Endothelial cell of umbilical vein (primary cell): ENCODE data around the gene FBXL13. TPM values are rescaled to one million over a fixed set of nuclear protein-coding genes. Genes with fewer than 3 reads are reported as not detected.

Experiments used
- BruUV-seq: library from RNA; stranded (reverse); fragments of 400-500 nt; replicated peaks from 2 replicates; lab custom pipeline; 2021; lab: Mats Ljungman, UMichigan
- CTCF ChIA-PET: fragments of 300-600, 350-600 bp; sonication (Branson Sonifier 250); formaldehyde crosslinking; loops from one replicate; lab custom pipeline; 2021; ENCODE audit warnings: antibody characterized with exemption, inconsistent platforms; lab: Charles Lee
- POLR2A ChIA-PET: fragments of 300-600, 350-600 bp; sonication (Branson Sonifier 250); formaldehyde crosslinking; loops from one replicate; lab custom pipeline; 2021; ENCODE audit warnings: antibody characterized with exemption, inconsistent platforms; lab: Charles Lee
- DNase-seq: peaks from one replicate; pipeline ENCODE4 v3.0.0-alpha.2; 2011; ENCODE audit warnings: low read depth, low spot score
- FAIRE-seq: peaks from 2 replicates; lab custom pipeline; 2011; peaks lifted over from hg19 to GRCh38; lab: Jason Lieb, UNC
- H2AFZ ChIP-seq: 2 replicates; pipeline ENCODE4 v1.6.0; 2012; ENCODE audit warnings: low read depth, low read length, control low read depth, inconsistent platforms
- H3K27ac ChIP-seq: 2 replicates; pipeline ENCODE4 v1.5.1; 2011; ENCODE audit warnings: low read depth, mild to moderate bottlenecking, control low read depth, low read length, moderate library complexity; ENCODE audit not compliant: insufficient read depth
- H3K27me3 ChIP-seq, 2 experiments: 2 replicates each; pipeline versions ENCODE4 v1.6.0 to v1.6.1; 2011; ENCODE audit warnings: low read length in 2 of 2, mixed read lengths in 1 of 2; ENCODE audit not compliant: control insufficient read depth in 2 of 2, insufficient read depth in 2 of 2
- H3K36me3 ChIP-seq, 2 experiments: 2 replicates in 1 of 2; 3 replicates in 1 of 2; pipeline ENCODE4 v1.5.1; 2011; ENCODE audit warnings: low read length in 2 of 2, mild to moderate bottlenecking in 1 of 2, moderate library complexity in 1 of 2; ENCODE audit not compliant: control insufficient read depth in 2 of 2, insufficient read depth in 2 of 2; ENCODE audit errors: extremely low read depth in 1 of 2
- H3K4me1 ChIP-seq: 3 replicates; pipeline ENCODE4 v1.5.1; 2011; ENCODE audit warnings: mild to moderate bottlenecking, low read length; ENCODE audit not compliant: control insufficient read depth, insufficient read depth; ENCODE audit errors: extremely low read depth
- H3K4me2 ChIP-seq: 2 replicates; pipeline ENCODE4 v1.6.1; 2011; ENCODE audit warnings: low read length, control low read depth, mixed read lengths; ENCODE audit not compliant: insufficient read depth
- H3K4me3 ChIP-seq, 3 experiments: fragments of 200-600 bp in 1 of 3; sonication (generic), shearing (Covaris generic) in 1 of 3; replicated peaks in 1 of 3; 2 replicates each; pipeline ENCODE4 v1.5.1; 2011 to 2016; ENCODE audit warnings: control low read depth in 3 of 3, low read length in 3 of 3, mild to moderate bottlenecking in 2 of 3, inconsistent platforms in 1 of 3, low read depth in 1 of 3, moderate library complexity in 1 of 3; ENCODE audit not compliant: insufficient read depth in 1 of 3
- H3K79me2 ChIP-seq: 2 replicates; pipeline ENCODE4 v1.6.0; 2012; ENCODE audit warnings: low read length, inconsistent platforms; ENCODE audit not compliant: control insufficient read depth, insufficient read depth
- H3K9ac ChIP-seq: replicated peaks from 2 replicates; pipeline ENCODE3; 2011; ENCODE audit warnings: low read length, control low read depth; ENCODE audit not compliant: insufficient read depth; ENCODE audit errors: extremely low read depth
- H3K9me1 ChIP-seq: replicated peaks from 3 replicates; pipeline ENCODE4 v1.6.0; 2011; ENCODE audit warnings: mild to moderate bottlenecking, low read length; ENCODE audit not compliant: control insufficient read depth, insufficient read depth; ENCODE audit errors: extremely low read depth
- H3K9me3 ChIP-seq: replicated peaks from 2 replicates; pipeline ENCODE4 v1.5.1; 2012; ENCODE audit warnings: low read length, inconsistent platforms; ENCODE audit not compliant: control insufficient read depth, insufficient read depth
- H4K20me1 ChIP-seq: replicated peaks from 2 replicates; pipeline ENCODE3; 2011; ENCODE audit warnings: mild to moderate bottlenecking, low read length; ENCODE audit not compliant: control insufficient read depth, insufficient read depth; ENCODE audit errors: extremely low read depth
- CTCF ChIP-seq, 2 donors: IDR thresholded peaks; 1 replicate in 1 of 2; 2 replicates in 1 of 2; pipeline ENCODE4 v1.5.1; 2011; ENCODE audit warnings: low read length in 2 of 2, mild to moderate bottlenecking in 2 of 2, moderate library complexity in 2 of 2, control low read depth in 1 of 2, inconsistent platforms in 1 of 2, low read depth in 1 of 2; ENCODE audit not compliant: insufficient read depth in 1 of 2; ENCODE audit errors: extremely low read depth in 1 of 2
- EZH2 ChIP-seq: IDR thresholded peaks from 2 replicates; pipeline ENCODE4 v1.6.1; 2012; ENCODE audit warnings: borderline replicate concordance, low read depth, mild to moderate bottlenecking, moderate library complexity, low read length, inconsistent platforms; ENCODE audit not compliant: severe bottlenecking
- FOS ChIP-seq: IDR thresholded peaks from 2 replicates; pipeline ENCODE4 v1.6.1; 2011; ENCODE audit warnings: mild to moderate bottlenecking, low read length, moderate library complexity, borderline replicate concordance; ENCODE audit not compliant: insufficient read depth
- GATA2 ChIP-seq: IDR thresholded peaks from 2 replicates; pipeline ENCODE4 v1.7.0; 2011; ENCODE audit warnings: low read depth, mild to moderate bottlenecking, moderate library complexity, mixed read lengths, low read length; ENCODE audit not compliant: insufficient read length, insufficient read depth
- JUN ChIP-seq: IDR thresholded peaks from 2 replicates; pipeline ENCODE4 v1.6.1; 2011; ENCODE audit warnings: borderline replicate concordance, low read depth; ENCODE audit not compliant: insufficient read length, insufficient read depth
- MAX ChIP-seq: IDR thresholded peaks from 2 replicates; pipeline ENCODE4 v1.6.1; 2011; ENCODE audit not compliant: insufficient read depth, insufficient read length
- MYC ChIP-seq: IDR thresholded peaks from one replicate; pipeline ENCODE4 v1.6.1; 2011; ENCODE audit warnings: mild to moderate bottlenecking, low read depth, low read length
- POLR2A ChIP-seq: IDR thresholded peaks from 2 replicates; pipeline ENCODE4 v1.6.1; 2012; ENCODE audit warnings: low read depth, mild to moderate bottlenecking, control low read depth, low read length
- POLR2AphosphoS5 ChIP-seq: IDR thresholded peaks from 2 replicates; pipeline ENCODE4 v1.6.1; 2012; ENCODE audit warnings: low read depth, mild to moderate bottlenecking, control low read depth, low read length, moderate library complexity; ENCODE audit not compliant: insufficient read depth
- dilution Hi-C: fragments of 300-500 bp; cut with MboI; formaldehyde crosslinking; loops from one replicate; pipeline ENCODE4 v1.15.0; 2019; ENCODE audit warnings: low sequenced_read_pairs; ENCODE audit not compliant: extremely low pct_ligation_motif_present
- intact Hi-C: fragments of 100-400 bp; cut with micrococcal nuclease; formaldehyde crosslinking; loops from one replicate; pipeline ENCODE4 v1.10.0; 2022
- polyA plus RNA-seq, 4 experiments: library from polyadenylated mRNA; depleted of rRNA in 3 of 4; stranded (reverse) in 3 of 4; unstranded in 1 of 4; fragments of >200 nt; gene quantifications; 2 replicates each; pipeline versions ENCODE4 v1.2.1 to v1.2.3, GENCODE V29; 2011 to 2012; ENCODE audit warnings: missing spikeins in 1 of 4
- total RNA-seq: library from RNA; stranded (reverse); gene quantifications from 2 replicates; pipeline ENCODE4 v1.2.3, GENCODE V29; 2021

Gene FBXL13
- total and polyA plus RNA-seq, 2 donors (not counting 3 experiments of a cell fraction or from before 2014, with no cell fraction given), result 3.9 to 4.6 TPM

- no peak for DNase-seq
- CTCF ChIA-PET, result interaction anchor here (0.6 to 1.1 kb wide), 2 partner anchors 9 to 206 kb away, joined by 3 read pairs; no protein-coding TSS in a partner anchor
- no peak for FAIRE-seq
- POLR2A ChIA-PET, result no interaction called here
- no TSS peak for BruUV-seq
- intact Hi-C loops (no loop called here), dilution Hi-C loops (no loop called here)
- Histone ChIP-seq H3K4me2 (no peak overlapping the region), H3K4me3 (no peak overlapping the region), H3K9me3 (no peaks in the 10 kb centered on the region), H4K20me1 (no peaks in the 10 kb centered on the region), H3K9ac (no peak overlapping the region), H3K27ac (no peak overlapping the region), H2AFZ (no peak overlapping the region), H3K36me3 (no peaks in the 10 kb centered on the region), H3K27me3 (no peaks in the 10 kb centered on the region), H3K4me1 (peaks cover 7% of the 10 kb centered on the region), H3K79me2 (no peaks in the 10 kb centered on the region), H3K9me1 (no peaks in the 10 kb centered on the region)
- TF ChIP-seq FOS (no peak), MAX (no peak), MYC (no peak), JUN (no peak), POLR2A (no peak), EZH2 (no peak), CTCF (IDR thresholded peaks at IDR 0.05; ENCODE audit: extremely low read depth in 1 of 2, insufficient read depth in 1 of 2, low read depth in 1 of 2, low read length in 2 of 2) (no peak), POLR2AphosphoS5 (no peak), GATA2 (no peak)
These were observed 218.6 kb downstream of the FBXL13 start for GRCh38 chr7:102856036-102856435.
